Memory B cell (primary cell): ENCODE results near the gene S1PR2.
A peak's percentile ranks its signal among the peaks of the same experiment; 100 is the strongest.

Source experiments
- ATAC-seq: fragments of 150-1000 bp; cut with Tn5 transposase; 2 replicates; pipeline ENCODE4 v1.10.0; 2021; ENCODE audit warnings: low read depth, mild to moderate bottlenecking, moderate library complexity
- DNase-seq, 2 donors: peaks; one replicate each; pipeline ENCODE4 v3.0.0; 2022; ENCODE audit warnings: low spot score in 2 of 2
- H3K27ac Mint-ChIP-seq: one replicate; pipeline ENCODE4 v1.8.0; 2022; ENCODE audit warnings: mild to moderate bottlenecking, moderate library complexity, mixed read lengths
- H3K27me3 Mint-ChIP-seq: one replicate; pipeline ENCODE4 v1.8.0; 2022; ENCODE audit warnings: mixed read lengths
- H3K36me3 Mint-ChIP-seq: one replicate; pipeline ENCODE4 v1.8.0; 2022; ENCODE audit warnings: mild to moderate bottlenecking, mixed read lengths
- H3K4me1 Mint-ChIP-seq: one replicate; pipeline ENCODE4 v1.8.0; 2022; ENCODE audit warnings: mixed read lengths
- H3K4me3 Mint-ChIP-seq: one replicate; pipeline ENCODE4 v1.8.0; 2022; ENCODE audit warnings: mild to moderate bottlenecking, moderate library complexity, mixed read lengths
- H3K9me3 Mint-ChIP-seq: one replicate; pipeline ENCODE4 v1.8.0; 2022; ENCODE audit warnings: mixed read lengths

Gene S1PR2

DNA sequence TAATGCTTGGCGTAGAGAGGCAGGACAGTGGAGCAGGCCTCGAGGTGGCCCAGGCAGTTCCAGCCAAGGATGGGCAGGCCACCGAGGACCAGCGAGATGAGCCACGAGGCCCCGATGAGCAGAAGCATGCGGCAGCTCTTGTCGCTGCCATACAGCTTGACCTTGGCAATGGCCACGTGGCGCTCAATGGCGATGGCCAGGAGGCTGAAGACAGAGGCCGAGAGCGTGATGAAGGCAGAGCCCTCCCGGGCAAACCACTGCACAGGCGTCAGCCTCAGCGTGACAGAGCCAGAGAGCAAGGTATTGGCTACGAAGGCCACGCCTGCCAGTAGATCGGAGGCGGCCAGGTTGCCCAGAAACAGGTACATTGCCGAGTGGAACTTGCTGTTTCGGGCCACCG is 6.8 kb downstream of the S1PR2 start:
- H3K9me3 Mint-ChIP-seq = no peaks in the 10 kb centered on the region
- peaks cover 3% of the 10 kb centered on the region for H3K4me1 Mint-ChIP-seq
- no peak for ATAC-seq
- no peak for DNase-seq
- H3K36me3 Mint-ChIP-seq = peaks cover 3% of the 10 kb centered on the region
- H3K27me3 Mint-ChIP-seq = no peaks in the 10 kb centered on the region
- H3K4me3 Mint-ChIP-seq = no peak overlapping the region
- H3K27ac Mint-ChIP-seq = no peak overlapping the region

DNA sequence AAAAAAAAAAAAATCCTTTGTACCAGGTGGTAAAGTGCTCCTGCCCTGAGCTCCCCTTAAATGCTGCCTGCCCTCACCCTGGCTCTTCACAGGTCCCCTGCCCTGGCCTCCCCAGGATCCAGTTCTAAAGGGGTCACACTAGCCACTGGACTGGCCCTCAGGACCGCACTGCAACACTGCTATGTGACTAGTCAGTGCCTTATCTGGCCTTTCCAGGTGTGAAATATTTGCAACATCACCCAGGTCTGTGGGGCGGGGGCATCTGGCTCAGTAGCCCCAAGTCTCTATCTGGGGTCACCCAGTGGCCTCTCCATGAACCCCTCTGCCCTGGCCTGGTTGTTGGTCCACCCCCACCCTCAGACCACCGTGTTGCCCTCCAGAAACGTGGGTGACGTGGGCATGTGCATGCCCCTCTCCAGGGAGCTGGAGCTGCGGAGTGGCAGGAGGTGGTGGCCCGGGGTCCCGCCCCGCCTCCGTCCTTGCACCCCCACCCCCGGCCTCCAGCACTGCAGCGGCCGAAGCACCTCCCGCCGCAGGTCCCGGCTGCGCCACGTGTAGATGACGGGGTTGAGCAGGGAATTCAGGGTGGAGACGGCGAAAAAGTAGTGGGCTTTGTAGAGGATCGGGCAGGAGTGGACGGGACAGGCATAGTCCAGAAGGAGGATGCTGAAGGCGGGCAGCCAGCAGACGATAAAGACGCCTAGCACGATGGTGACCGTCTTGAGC is 7.5 kb downstream of the S1PR2 start:
- no peak overlapping the region for H3K4me3 Mint-ChIP-seq
- H3K9me3 Mint-ChIP-seq = no peaks in the 10 kb centered on the region
- H3K27ac Mint-ChIP-seq = no peak overlapping the region
- H3K36me3 Mint-ChIP-seq = peaks cover 3% of the 10 kb centered on the region
- DNase-seq (no peak), ATAC-seq (no peak)
- H3K27me3 Mint-ChIP-seq = no peaks in the 10 kb centered on the region
- H3K4me1 Mint-ChIP-seq = peaks cover 3% of the 10 kb centered on the region

DNA sequence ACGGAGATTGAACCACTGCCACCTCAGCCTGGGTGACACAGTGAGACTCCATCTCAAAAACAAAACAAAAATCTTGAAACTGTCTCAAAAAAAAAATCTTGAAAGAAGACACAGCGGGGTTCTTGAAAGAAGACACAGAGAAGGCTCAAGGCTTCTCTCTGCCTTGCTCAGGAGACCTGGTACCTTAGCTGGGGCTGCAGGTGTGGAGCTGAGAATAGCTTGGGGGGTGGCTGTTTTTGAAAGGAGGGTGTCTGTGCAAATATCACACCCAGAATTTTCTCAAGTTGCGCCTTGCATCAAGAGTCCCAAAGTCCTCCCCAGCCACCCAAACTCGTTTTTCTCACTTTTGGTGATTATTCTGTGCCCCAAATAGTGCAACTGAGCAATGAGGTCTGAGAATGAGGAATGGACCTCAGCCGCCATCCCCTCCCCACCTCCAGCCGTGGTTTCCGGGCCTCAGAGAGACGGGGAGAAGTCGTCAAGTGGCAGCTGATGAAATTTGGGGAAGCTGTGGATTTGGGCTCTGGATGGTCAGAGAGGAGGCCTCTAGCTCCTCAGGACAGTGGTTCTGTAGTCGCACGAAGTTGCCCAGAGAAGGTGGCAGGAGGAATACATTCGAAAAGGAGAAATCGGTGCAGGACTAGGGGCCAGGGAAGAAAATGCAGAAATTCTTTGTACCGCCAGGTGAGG is 8.8 kb downstream of the S1PR2 start:
- H3K36me3 Mint-ChIP-seq = peaks cover 3% of the 10 kb centered on the region
- H3K4me3 Mint-ChIP-seq = no peak overlapping the region
- no peak overlapping the region for H3K27ac Mint-ChIP-seq
- H3K9me3 Mint-ChIP-seq = no peaks in the 10 kb centered on the region
- DNase-seq (no peak), ATAC-seq (no peak)
- peaks cover 3% of the 10 kb centered on the region for H3K4me1 Mint-ChIP-seq
- H3K27me3 Mint-ChIP-seq = no peaks in the 10 kb centered on the region

DNA sequence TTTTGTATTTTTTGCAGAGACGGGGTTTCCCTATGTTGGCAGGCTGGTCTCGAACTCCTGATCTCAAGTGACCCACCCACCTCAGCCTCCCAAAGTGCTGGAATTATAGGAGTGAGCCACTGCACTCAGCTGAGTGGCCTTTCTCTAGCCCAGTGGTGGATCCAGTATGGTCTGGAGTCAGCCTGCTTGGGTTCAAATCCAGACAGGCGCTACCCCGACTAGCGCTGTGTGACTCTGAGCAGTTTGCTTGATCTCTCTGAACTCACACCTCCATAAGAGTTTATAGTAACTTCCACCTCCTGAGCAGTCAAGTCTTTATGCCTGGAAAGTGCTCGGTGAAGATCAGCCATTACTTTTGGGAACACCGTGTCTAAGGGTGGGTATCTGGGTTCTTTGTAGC is 10.4 kb downstream of the S1PR2 start:
- peaks cover 3% of the 10 kb centered on the region for H3K4me1 Mint-ChIP-seq
- DNase-seq (no peak), ATAC-seq (no peak)
- no peaks in the 10 kb centered on the region for H3K27me3 Mint-ChIP-seq
- H3K27ac Mint-ChIP-seq = no peak overlapping the region
- peaks cover 3% of the 10 kb centered on the region for H3K36me3 Mint-ChIP-seq
- H3K4me3 Mint-ChIP-seq = no peak overlapping the region
- H3K9me3 Mint-ChIP-seq = no peaks in the 10 kb centered on the region

DNA sequence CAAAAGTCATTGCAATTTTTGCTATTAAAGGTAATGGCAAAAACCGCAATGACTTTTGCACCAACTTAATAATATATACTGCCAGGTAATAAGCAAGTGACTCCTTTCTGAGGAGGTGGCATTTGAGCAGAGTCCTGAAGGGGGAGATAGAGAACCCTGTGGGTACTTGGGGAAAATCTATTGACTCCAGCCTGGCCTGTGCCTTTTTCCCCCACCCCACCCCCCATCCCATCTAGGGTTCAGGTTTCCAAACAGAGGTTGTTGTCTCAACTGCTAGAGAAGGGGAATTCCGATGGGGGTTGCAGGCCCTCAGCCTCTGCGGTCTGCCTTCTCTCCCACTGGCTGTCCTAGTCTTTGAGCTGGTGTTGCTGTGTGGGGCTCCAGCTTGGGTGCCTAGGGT is 11.5 kb downstream of the S1PR2 start:
- Mint-ChIP-seq H3K27ac (no peak overlapping the region), H3K36me3 (peaks cover 3% of the 10 kb centered on the region), H3K4me3 (no peak overlapping the region), H3K27me3 (no peaks in the 10 kb centered on the region), H3K9me3 (no peaks in the 10 kb centered on the region), H3K4me1 (peaks cover 3% of the 10 kb centered on the region)
- DNase-seq (peak in 1 of 2 donors; percentile 32), ATAC-seq (peak; percentile 82)

DNA sequence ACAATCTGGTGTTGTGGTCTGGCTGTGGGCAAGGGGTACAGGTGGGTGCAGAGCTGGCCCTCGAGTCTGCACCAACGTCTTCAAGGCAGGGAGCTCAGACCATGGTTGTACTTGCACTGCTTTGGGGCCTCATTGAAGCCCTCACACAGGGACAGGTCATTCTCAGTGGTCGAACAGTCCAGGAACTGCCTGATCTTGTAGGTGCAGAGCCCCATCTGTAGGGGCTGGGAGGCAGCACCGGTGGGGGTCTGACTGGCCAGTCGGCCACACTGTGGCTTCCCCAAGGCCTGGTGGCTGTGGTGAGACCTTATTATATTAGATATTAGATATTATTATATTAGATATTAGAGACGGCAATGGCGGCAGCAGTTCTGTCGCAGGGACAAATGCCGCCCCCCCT is 14.0 kb downstream of the S1PR2 start:
- no peak overlapping the region for H3K27ac Mint-ChIP-seq
- H3K36me3 Mint-ChIP-seq = no peaks in the 10 kb centered on the region
- H3K4me1 Mint-ChIP-seq = peaks cover 3% of the 10 kb centered on the region
- no peaks in the 10 kb centered on the region for H3K27me3 Mint-ChIP-seq
- H3K4me3 Mint-ChIP-seq = no peak overlapping the region
- no peaks in the 10 kb centered on the region for H3K9me3 Mint-ChIP-seq
- no peak for DNase-seq
- ATAC-seq = no peak

DNA sequence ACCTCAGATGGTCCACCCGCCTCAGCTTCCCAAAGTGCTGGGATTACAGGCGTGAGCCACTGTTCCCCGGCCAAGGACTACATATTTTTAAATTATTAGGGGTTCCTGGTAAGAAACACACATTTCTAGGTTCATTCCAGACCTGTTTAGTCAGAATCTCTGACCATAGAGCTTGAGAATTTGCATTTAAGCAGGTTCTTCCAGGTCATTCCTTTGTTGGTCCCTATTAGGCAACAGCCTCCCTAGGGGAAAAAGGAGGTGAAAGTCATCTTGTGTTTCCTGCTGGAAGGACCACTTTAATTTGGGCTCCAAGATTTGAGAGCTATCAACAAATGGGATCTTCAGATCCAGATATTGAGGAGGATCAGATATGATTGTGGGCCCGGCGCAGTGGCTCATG is 16.3 kb downstream of the S1PR2 start:
- peaks cover 3% of the 10 kb centered on the region for H3K4me1 Mint-ChIP-seq
- no peak for ATAC-seq
- H3K36me3 Mint-ChIP-seq = no peaks in the 10 kb centered on the region

DNA sequence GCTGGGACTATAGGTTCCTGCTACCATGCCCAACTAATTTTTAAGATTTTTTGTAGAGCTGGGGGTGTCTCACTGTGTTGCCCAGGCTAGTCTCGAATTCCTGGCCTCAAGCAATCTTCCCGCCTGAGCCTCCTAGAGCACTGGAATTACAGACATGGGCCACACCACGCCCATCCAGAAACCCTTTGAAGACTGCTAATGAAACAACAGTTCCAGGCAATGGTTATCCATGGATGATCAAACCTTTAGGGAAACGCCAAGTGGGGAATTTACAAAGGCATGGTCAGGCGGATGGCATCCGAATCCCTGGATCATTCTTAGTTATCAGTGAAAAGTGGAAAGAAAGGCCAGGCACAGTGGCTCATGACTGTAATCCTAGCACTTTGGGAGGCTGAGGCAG is 19.4 kb downstream of the S1PR2 start:
- no peaks in the 10 kb centered on the region for H3K27me3 Mint-ChIP-seq
- H3K4me3 Mint-ChIP-seq = no peak overlapping the region
- no peak for ATAC-seq
- no peaks in the 10 kb centered on the region for H3K9me3 Mint-ChIP-seq
- H3K27ac Mint-ChIP-seq = no peak overlapping the region
- no peak for DNase-seq
- H3K4me1 Mint-ChIP-seq = no peaks in the 10 kb centered on the region
- H3K36me3 Mint-ChIP-seq = no peaks in the 10 kb centered on the region

More for the DNA sequence above, 16.3 kb downstream of the S1PR2 start:
- H3K9me3 Mint-ChIP-seq = no peaks in the 10 kb centered on the region
- no peak for DNase-seq
- no peaks in the 10 kb centered on the region for H3K27me3 Mint-ChIP-seq
- no peak overlapping the region for H3K4me3 Mint-ChIP-seq
- no peak overlapping the region for H3K27ac Mint-ChIP-seq

DNA sequence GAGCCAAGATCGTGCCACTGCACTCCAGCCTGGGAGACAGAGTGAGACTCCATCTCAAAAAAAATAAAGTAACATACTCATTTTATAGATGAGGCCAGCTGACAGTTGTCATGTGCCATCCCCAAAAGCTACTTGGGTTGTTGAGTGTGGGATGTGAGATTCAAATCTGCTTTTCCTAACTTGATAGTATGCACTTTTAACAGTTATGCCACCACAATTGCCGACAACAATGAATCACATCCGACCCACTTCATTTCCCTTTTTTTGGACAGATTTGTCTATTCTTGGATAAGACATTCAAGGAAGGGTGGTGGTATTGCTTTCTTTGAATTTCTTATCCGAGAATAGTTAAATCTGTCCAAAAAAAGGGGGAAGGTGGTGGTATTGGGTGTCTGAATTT is 20.1 kb downstream of the S1PR2 start:
- no peak for DNase-seq
- no peak for ATAC-seq
- Mint-ChIP-seq H3K9me3 (no peaks in the 10 kb centered on the region), H3K27ac (no peak overlapping the region), H3K4me3 (no peak overlapping the region), H3K36me3 (no peaks in the 10 kb centered on the region), H3K4me1 (no peaks in the 10 kb centered on the region), H3K27me3 (no peaks in the 10 kb centered on the region)

DNA sequence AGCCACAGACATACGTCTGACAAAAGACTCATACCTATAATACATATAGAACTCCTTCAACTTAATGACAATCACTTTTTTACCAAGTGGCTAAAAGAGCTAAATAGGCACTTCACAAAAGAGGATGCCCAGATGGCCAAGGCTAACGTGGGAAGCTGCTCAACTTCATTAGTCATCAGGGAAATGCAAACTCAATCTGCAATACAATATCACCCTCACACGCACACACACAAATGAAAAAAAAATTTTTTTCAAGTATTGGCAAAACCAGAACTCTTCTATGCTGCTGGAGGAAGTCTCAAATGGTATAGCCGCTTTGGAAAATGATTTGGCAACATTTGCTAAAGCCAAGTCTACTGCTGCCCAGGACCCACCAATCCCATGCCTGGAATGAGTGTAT is 21.8 kb downstream of the S1PR2 start:
- H3K27ac Mint-ChIP-seq = no peak overlapping the region
- ATAC-seq = no peak
- peaks cover 4% of the 10 kb centered on the region for H3K4me1 Mint-ChIP-seq
- H3K4me3 Mint-ChIP-seq = no peak overlapping the region
- no peak for DNase-seq
- no peaks in the 10 kb centered on the region for H3K27me3 Mint-ChIP-seq
- H3K9me3 Mint-ChIP-seq = no peaks in the 10 kb centered on the region
- peaks cover 3% of the 10 kb centered on the region for H3K36me3 Mint-ChIP-seq

DNA sequence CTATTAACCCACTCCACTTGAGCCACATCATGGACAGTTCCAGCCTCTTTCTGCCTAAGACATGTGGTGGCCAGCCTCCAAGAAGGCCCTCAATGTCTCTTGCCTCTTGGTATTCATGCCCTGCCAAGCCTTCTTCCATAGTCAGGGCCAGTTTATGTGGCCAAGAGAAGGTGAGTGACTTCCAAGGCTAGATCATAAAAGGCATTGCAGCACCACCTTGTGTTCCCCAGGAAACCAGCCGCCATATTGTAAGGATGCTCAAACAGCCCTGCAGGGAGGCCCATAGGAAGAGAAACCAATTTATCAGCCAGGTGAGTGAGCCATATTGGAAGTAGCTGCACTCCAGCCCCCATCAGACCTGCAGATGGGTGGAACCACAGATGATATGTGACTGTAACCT is 24.1 kb downstream of the S1PR2 start:
- Mint-ChIP-seq H3K9me3 (no peaks in the 10 kb centered on the region), H3K4me1 (peaks cover 4% of the 10 kb centered on the region)
- no peak for ATAC-seq

DNA sequence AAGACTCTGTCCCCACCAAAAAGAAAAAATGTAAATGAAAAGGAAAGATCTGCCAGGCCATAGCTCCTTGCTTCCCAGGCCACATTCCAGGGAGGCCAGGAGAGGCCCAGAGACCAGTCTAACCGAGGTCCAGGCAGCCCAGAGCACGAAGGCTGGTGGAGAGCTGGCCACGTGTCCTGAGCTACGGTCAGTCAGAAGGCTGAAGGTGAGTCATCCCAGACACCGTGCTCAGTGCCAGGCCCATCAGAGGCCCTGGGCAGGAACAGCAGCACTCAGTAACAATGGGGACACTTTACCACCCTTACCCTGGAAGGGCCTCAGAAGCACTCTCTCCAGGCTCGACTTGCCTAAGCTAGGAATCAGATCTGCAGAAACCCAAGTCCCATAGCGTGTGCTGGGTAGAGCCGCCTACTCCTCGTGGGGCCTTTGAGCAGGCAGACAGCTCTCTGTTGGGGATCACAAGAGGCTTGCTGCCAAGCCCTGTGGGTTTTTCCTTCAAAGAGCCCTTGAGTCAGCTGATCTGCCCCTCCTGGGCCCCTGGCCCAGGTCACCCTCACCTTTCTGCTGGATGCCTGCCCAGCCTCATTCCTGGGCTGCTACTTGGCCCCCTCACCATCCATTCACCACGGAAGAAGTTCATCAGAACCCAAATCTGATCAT is 24.8 kb downstream of the S1PR2 start:
- DNase-seq = no peak
- Mint-ChIP-seq H3K36me3 (peaks cover 3% of the 10 kb centered on the region), H3K27ac (no peak overlapping the region), H3K4me3 (no peak overlapping the region), H3K9me3 (no peaks in the 10 kb centered on the region), H3K27me3 (no peaks in the 10 kb centered on the region), H3K4me1 (peaks cover 4% of the 10 kb centered on the region)
- ATAC-seq = no peak

More for the DNA sequence above, 24.1 kb downstream of the S1PR2 start:
- H3K27ac Mint-ChIP-seq = no peak overlapping the region
- H3K27me3 Mint-ChIP-seq = no peaks in the 10 kb centered on the region
- DNase-seq = no peak
- no peak overlapping the region for H3K4me3 Mint-ChIP-seq
- peaks cover 3% of the 10 kb centered on the region for H3K36me3 Mint-ChIP-seq

DNA sequence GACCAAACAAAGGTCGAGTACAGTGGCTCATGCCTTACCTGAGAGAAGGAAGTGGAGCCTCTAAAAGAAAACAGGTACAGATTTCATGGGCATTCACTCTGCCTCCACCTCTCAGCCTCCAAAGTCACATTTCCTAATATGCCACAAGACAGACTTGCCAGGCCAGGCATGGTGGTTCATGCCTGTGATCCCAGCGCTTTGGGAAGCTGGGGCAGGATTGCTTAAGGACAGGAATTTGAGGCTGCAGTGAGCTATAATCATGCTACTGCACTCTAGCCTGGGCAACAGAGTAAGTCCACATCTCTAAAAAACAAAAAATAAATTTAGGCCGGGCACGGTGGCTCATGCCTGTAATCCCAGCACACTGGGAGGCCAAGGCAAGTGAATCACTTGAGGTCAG is 25.5 kb downstream of the S1PR2 start:
- no peaks in the 10 kb centered on the region for H3K27me3 Mint-ChIP-seq
- H3K36me3 Mint-ChIP-seq = peaks cover 3% of the 10 kb centered on the region
- DNase-seq = no peak
- peaks cover 7% of the 10 kb centered on the region for H3K4me1 Mint-ChIP-seq
- no peak overlapping the region for H3K4me3 Mint-ChIP-seq
- ATAC-seq = no peak
- H3K9me3 Mint-ChIP-seq = no peaks in the 10 kb centered on the region
- no peak overlapping the region for H3K27ac Mint-ChIP-seq

DNA sequence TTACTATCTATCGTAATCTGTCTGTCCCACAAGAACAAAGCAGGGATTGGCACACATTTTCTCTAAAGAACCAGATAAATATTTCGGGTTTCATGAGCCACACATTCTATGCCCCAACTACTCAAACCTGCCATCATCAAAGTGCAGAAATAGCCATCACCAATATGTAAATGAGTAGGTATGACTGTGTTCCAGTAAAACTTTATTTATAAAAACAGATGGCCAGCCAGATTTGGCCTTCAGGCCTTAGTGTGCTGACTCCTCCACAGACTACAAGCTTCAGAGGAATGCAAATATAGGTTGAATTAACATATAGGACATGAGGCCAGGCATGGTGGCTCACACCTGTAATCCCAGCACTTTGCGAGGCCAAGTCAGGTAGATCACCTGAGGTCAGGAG is 27.4 kb downstream of the S1PR2 start:
- Mint-ChIP-seq H3K27ac (no peak overlapping the region), H3K9me3 (no peaks in the 10 kb centered on the region), H3K36me3 (peaks cover 3% of the 10 kb centered on the region), H3K4me3 (no peak overlapping the region), H3K4me1 (peaks cover 10% of the 10 kb centered on the region), H3K27me3 (no peaks in the 10 kb centered on the region)
- DNase-seq (no peak), ATAC-seq (no peak)
